22Rv1 (cell line): ENCODE results near the gene TMEM117.

Experiments
- CTCF ChIP-seq: fragments of 450-650 bp; IDR thresholded peaks from 2 replicates; pipeline ENCODE4 v1.5.1; 2017; ENCODE audit warnings: mild to moderate bottlenecking
- ZFX ChIP-seq: fragments of 450-650 bp; IDR thresholded peaks from 2 replicates; pipeline ENCODE4 v1.6.1; 2017; ENCODE audit warnings: antibody characterized with exemption, borderline replicate concordance

- TF ChIP-seq CTCF: no peak
- TF ChIP-seq ZFX: no peak
Observed at GRCh38 chr12:44193281-44193680, 357.4 kb downstream of the TMEM117 start.
